ENCODE measurements around the gene IL13. TPM values are rescaled to one million over a fixed set of nuclear protein-coding genes. Genes with fewer than 3 reads are reported as not detected.

Gene IL13
- polyA plus RNA-seq, 1 donor from 2014 or later = 0.25 TPM

GRCh38 chr5:132674671-132675506, 16.9 kb downstream of the IL13 start:
- Histone ChIP-seq H3K27me3 (ENCODE audit: insufficient read depth, low read depth, low read length) (no peaks in the 10 kb centered on the region), H3K4me2 (ENCODE audit: low read length) (no peak overlapping the region), H3K9ac (ENCODE audit: low read length) (no peak overlapping the region), H3K79me2 (replicated peaks; ENCODE audit: insufficient read depth, low read length) (no peaks in the 10 kb centered on the region), H3F3A (ENCODE audit: insufficient read depth, low read length, poor library complexity, severe bottlenecking) (no peaks in the 10 kb centered on the region), H4K20me1 (ENCODE audit: insufficient read depth) (no peaks in the 10 kb centered on the region), H3K9me3 (ENCODE audit: low read length) (no peaks in the 10 kb centered on the region), H3K36me3 (ENCODE audit: insufficient read depth, low read length) (no peaks in the 10 kb centered on the region), H3K4me3 (ENCODE audit: low read length) (no peak overlapping the region), H3K27ac (ENCODE audit: low read length) (no peak overlapping the region), H2AFZ (ENCODE audit: low read depth, low read length) (no peak overlapping the region), H3K9me2 (ENCODE audit: insufficient read depth, low read length) (no peaks in the 10 kb centered on the region)
- TF ChIP-seq EZH2 (IDR thresholded peaks at IDR 0.05; ENCODE audit: borderline replicate concordance, insufficient read depth, low read length, poor library complexity, severe bottlenecking) (no peak), RAD21 (conservative IDR thresholded peaks at IDR 0.05) (no peak), REST (IDR thresholded peaks at IDR 0.05; ENCODE audit: borderline replicate concordance) (no peak), MXI1 (conservative IDR thresholded peaks at IDR 0.05; ENCODE audit: poor library complexity, severe bottlenecking) (no peak), EP300 (conservative IDR thresholded peaks at IDR 0.05; ENCODE audit: poor library complexity, severe bottlenecking) (no peak), CTCF (IDR thresholded peaks at IDR 0.05; ENCODE audit: poor library complexity, severe bottlenecking) (no peak), TAF1 (IDR thresholded peaks at IDR 0.05; ENCODE audit: low read depth) (no peak), POLR2AphosphoS5 (IDR thresholded peaks at IDR 0.05) (no peak), SMC3 (conservative IDR thresholded peaks at IDR 0.05; ENCODE audit: poor library complexity) (no peak)

GRCh38 chr5:132675936-132676689, 18.1 kb downstream of the IL13 start:
- H3K27me3 ChIP-seq (ENCODE audit: insufficient read depth, low read depth, low read length) = no peaks in the 10 kb centered on the region
- H3K4me3 ChIP-seq (ENCODE audit: low read length) = no peak overlapping the region
- H3K79me2 ChIP-seq (replicated peaks; ENCODE audit: insufficient read depth, low read length) = no peaks in the 10 kb centered on the region
- H3K36me3 ChIP-seq (ENCODE audit: insufficient read depth, low read length) = no peaks in the 10 kb centered on the region
- H3K27ac ChIP-seq (ENCODE audit: low read length) = no peak overlapping the region
- no peaks in the 10 kb centered on the region for H4K20me1 ChIP-seq (ENCODE audit: insufficient read depth)
- no peak overlapping the region for H3K9ac ChIP-seq (ENCODE audit: low read length)
- no peak overlapping the region for H3K4me2 ChIP-seq (ENCODE audit: low read length)
- H3K9me2 ChIP-seq (ENCODE audit: insufficient read depth, low read length) = no peaks in the 10 kb centered on the region
- H3F3A ChIP-seq (ENCODE audit: insufficient read depth, low read length, poor library complexity, severe bottlenecking) = no peaks in the 10 kb centered on the region
- no peaks in the 10 kb centered on the region for H3K9me3 ChIP-seq (ENCODE audit: low read length)
- no peak for TF ChIP-seq RAD21 (conservative IDR thresholded peaks at IDR 0.05)
- TF ChIP-seq TAF1 (IDR thresholded peaks at IDR 0.05; ENCODE audit: low read depth) = no peak
- no peak for TF ChIP-seq REST (IDR thresholded peaks at IDR 0.05; ENCODE audit: borderline replicate concordance)
- TF ChIP-seq EP300 (conservative IDR thresholded peaks at IDR 0.05; ENCODE audit: poor library complexity, severe bottlenecking) = no peak
- TF ChIP-seq EZH2 (IDR thresholded peaks at IDR 0.05; ENCODE audit: borderline replicate concordance, insufficient read depth, low read length, poor library complexity, severe bottlenecking) = no peak
- H2AFZ ChIP-seq (ENCODE audit: low read depth, low read length) = no peak overlapping the region

All from neural cell (in vitro differentiated cells).